ENCODE measurements around the gene TFDP1.

DNA sequence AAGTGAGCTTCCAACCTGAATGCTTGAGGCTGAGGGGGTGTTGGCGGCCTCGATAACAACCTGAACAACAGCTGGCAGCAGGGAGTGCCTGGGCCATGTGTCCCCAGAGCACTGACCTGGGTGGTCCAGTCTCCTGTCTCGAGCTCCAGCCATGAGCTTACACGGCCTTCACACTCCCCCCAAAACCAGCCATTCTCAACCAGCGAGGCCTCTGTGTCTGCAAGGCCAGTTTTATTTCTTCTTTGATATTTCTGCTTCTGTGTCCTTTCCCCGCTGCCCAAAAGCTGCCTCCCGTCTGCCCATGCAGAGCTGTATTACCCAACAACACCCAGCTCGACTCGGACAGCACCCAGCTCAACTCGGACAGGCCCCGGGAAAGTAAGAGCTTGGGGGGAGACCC, 32.5 kb upstream of the TFDP1 start:
- TF ChIP-seq POLR2A (IDR thresholded peaks at IDR 0.05) (no peak), CTCF (IDR thresholded peaks at IDR 0.05) (no peak)

Measured in breast epithelium (tissue), 3 donors.